ENCODE results near the gene TLE2. TPM values are rescaled to one million over a fixed set of nuclear protein-coding genes. Genes with fewer than 3 reads are reported as not detected.

TLE2 gene
- total RNA-seq, 1 donor from 2014 or later, result not detected

DNA sequence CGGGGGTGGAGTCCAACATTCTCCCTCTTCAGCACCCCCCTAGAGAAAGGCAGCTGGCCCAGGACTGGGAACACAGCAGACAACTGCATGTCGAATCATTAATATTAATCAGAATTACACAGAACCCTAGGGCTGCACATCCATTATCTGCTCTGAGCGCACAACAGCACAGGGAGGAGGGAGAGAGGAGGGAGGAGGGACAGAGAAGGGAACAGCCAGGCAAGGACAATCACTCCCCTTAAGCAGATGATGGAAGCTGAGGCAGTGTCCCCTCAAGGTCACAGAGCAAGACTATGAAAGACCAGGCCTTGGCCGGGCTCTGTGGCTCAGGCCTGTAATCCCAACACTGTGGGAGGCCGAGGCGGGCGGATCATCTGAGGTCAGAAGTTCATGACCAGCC, 26.0 kb downstream of the TLE2 start:
- Histone ChIP-seq H2AFZ (replicated peaks) (no peak overlapping the region), H3K4me2 (no peak overlapping the region), H3K4me1 (no peaks in the 10 kb centered on the region), H3K36me3 (no peaks in the 10 kb centered on the region), H3K4me3 (no peak overlapping the region), H3K79me2 (ENCODE audit: low read depth) (no peaks in the 10 kb centered on the region), H4K20me1 (ENCODE audit: low read depth) (no peaks in the 10 kb centered on the region), H3K27me3 (no peaks in the 10 kb centered on the region), H3K27ac (no peak overlapping the region), H3K9ac (no peak overlapping the region), H3F3A (ENCODE audit: low read depth) (no peaks in the 10 kb centered on the region), H3K9me3 (ENCODE audit: low read depth) (no peaks in the 10 kb centered on the region)
- H3K36me3 Mint-ChIP-seq, result no peaks in the 10 kb centered on the region
- DNase-seq (ENCODE audit: low spot score), result no peak
- H3K27me3 Mint-ChIP-seq (ENCODE audit: insufficient read depth, low read depth), result peaks cover 16% of the 10 kb centered on the region
- peaks cover 3% of the 10 kb centered on the region for H3K9me3 Mint-ChIP-seq
- no peak for TF ChIP-seq EZH2 (IDR thresholded peaks at IDR 0.05)
- no peak for TF ChIP-seq EZH2phosphoT487 (IDR thresholded peaks at IDR 0.05)
- TF ChIP-seq, protein P1, sequence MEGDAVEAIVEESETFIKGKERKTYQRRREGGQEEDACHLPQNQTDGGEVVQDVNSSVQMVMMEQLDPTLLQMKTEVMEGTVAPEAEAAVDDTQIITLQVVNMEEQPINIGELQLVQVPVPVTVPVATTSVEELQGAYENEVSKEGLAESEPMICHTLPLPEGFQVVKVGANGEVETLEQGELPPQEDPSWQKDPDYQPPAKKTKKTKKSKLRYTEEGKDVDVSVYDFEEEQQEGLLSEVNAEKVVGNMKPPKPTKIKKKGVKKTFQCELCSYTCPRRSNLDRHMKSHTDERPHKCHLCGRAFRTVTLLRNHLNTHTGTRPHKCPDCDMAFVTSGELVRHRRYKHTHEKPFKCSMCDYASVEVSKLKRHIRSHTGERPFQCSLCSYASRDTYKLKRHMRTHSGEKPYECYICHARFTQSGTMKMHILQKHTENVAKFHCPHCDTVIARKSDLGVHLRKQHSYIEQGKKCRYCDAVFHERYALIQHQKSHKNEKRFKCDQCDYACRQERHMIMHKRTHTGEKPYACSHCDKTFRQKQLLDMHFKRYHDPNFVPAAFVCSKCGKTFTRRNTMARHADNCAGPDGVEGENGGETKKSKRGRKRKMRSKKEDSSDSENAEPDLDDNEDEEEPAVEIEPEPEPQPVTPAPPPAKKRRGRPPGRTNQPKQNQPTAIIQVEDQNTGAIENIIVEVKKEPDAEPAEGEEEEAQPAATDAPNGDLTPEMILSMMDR (IDR thresholded peaks at IDR 0.05), result no peak
- H3K27ac Mint-ChIP-seq, result no peak overlapping the region
- peaks cover 4% of the 10 kb centered on the region for H3K4me1 Mint-ChIP-seq
- no peak overlapping the region for H3K4me3 Mint-ChIP-seq

GRCh38 chr19:3001235-3001800, 27.8 kb downstream of the TLE2 start:
- peaks cover 4% of the 10 kb centered on the region for H3K4me1 Mint-ChIP-seq
- no peaks in the 10 kb centered on the region for H3F3A ChIP-seq (ENCODE audit: low read depth)
- H3K4me1 ChIP-seq, result no peaks in the 10 kb centered on the region
- peaks cover 3% of the 10 kb centered on the region for H3K9me3 Mint-ChIP-seq
- DNase-seq (ENCODE audit: low spot score), result no peak
- H3K4me3 Mint-ChIP-seq, result no peak overlapping the region
- H3K9me3 ChIP-seq (ENCODE audit: low read depth), result no peaks in the 10 kb centered on the region
- no peak overlapping the region for H3K27ac ChIP-seq
- peaks cover 20% of the 10 kb centered on the region for H3K27me3 Mint-ChIP-seq (ENCODE audit: insufficient read depth, low read depth)
- H3K36me3 ChIP-seq, result no peaks in the 10 kb centered on the region
- H3K9ac ChIP-seq, result no peak overlapping the region
- no peak overlapping the region for H2AFZ ChIP-seq (replicated peaks)
- no peaks in the 10 kb centered on the region for H3K27me3 ChIP-seq
- H3K79me2 ChIP-seq (ENCODE audit: low read depth), result no peaks in the 10 kb centered on the region
- no peak overlapping the region for H3K4me3 ChIP-seq
- no peaks in the 10 kb centered on the region for H3K36me3 Mint-ChIP-seq
- TF ChIP-seq EZH2 (IDR thresholded peaks at IDR 0.05) (no peak), EZH2phosphoT487 (IDR thresholded peaks at IDR 0.05) (no peak)
- TF ChIP-seq, protein P1 (IDR thresholded peaks at IDR 0.05), result no peak
- H4K20me1 ChIP-seq (ENCODE audit: low read depth), result no peaks in the 10 kb centered on the region
- H3K4me2 ChIP-seq, result no peak overlapping the region
- H3K27ac Mint-ChIP-seq, result no peak overlapping the region

DNA sequence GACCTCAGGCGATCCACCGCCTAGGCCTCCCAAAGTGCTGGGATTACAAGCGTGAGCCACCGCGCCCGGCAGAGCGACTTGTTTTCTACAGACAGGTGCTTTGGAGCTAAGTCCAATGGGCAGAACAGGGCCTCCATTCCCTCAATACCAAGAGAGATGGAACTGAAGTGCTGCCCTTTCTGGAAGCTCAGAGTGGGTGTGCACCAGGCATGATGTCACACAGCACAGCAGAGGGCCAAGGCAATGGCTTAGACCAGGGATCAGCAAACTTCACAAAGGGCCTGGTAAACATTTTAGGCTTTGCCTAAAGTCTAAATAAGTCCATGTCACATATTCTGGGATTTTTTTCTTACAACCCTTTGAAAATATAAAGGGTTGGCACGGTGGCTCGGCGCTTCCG, 30.4 kb downstream of the TLE2 start:
- H3K36me3 Mint-ChIP-seq, result no peaks in the 10 kb centered on the region

More for the DNA sequence above, 30.4 kb downstream of the TLE2 start:
- Histone ChIP-seq H3K79me2 (ENCODE audit: low read depth) (no peaks in the 10 kb centered on the region), H4K20me1 (ENCODE audit: low read depth) (no peaks in the 10 kb centered on the region), H3K9ac (no peak overlapping the region), H3K9me3 (ENCODE audit: low read depth) (no peaks in the 10 kb centered on the region), H3K36me3 (no peaks in the 10 kb centered on the region), H3K27me3 (no peaks in the 10 kb centered on the region), H3K27ac (no peak overlapping the region), H3F3A (ENCODE audit: low read depth) (no peaks in the 10 kb centered on the region), H3K4me2 (no peak overlapping the region), H2AFZ (replicated peaks) (no peak overlapping the region), H3K4me1 (no peaks in the 10 kb centered on the region), H3K4me3 (no peak overlapping the region)
- TF ChIP-seq EZH2 (IDR thresholded peaks at IDR 0.05), result no peak
- TF ChIP-seq, protein P1 (IDR thresholded peaks at IDR 0.05), result no peak
- no peak for TF ChIP-seq EZH2phosphoT487 (IDR thresholded peaks at IDR 0.05)
- H3K9me3 Mint-ChIP-seq, result peaks cover 3% of the 10 kb centered on the region
- peaks cover 29% of the 10 kb centered on the region for H3K27me3 Mint-ChIP-seq (ENCODE audit: insufficient read depth, low read depth)
- no peak for DNase-seq (ENCODE audit: low spot score)
- H3K4me1 Mint-ChIP-seq, result peaks cover 4% of the 10 kb centered on the region
- no peak overlapping the region for H3K4me3 Mint-ChIP-seq
- H3K27ac Mint-ChIP-seq, result no peak overlapping the region

Data from neural progenitor cell (in vitro differentiated cells).